Stimulated activated CD8-positive, alpha-beta memory T cell treated with anti-CD3 and anti-CD28 coated beads, Interleukin-4, amount 100 ng/mL, for 24 hours (primary cell): ENCODE data around the gene PARN.
"Not testable (repeated sequence)": the region's sequence is repeated elsewhere in the genome, so short reads cannot be mapped to it uniquely, and the experiment has no call there.

Source experiments
- DNase-seq: peaks from one replicate; pipeline ENCODE4 v3.0.0-alpha.2; 2020; ENCODE audit warnings: low read depth

Gene PARN

GRCh38 chr16:14400285-14400977, 229.6 kb downstream of the PARN start:
- DNase-seq: no peak

- DNase-seq: no peak
Observed at GRCh38 chr16:14399378-14400284, 230.4 kb downstream of the PARN start.

GRCh38 chr16:14398014-14398717, 231.9 kb downstream of the PARN start:
- DNase-seq: no peak

- not testable (repeated sequence) for DNase-seq
Observed at GRCh38 chr16:14395710-14396304, 234.3 kb downstream of the PARN start.

- no peak for DNase-seq
Observed at GRCh38 chr16:14394834-14395233, 235.2 kb downstream of the PARN start.

GRCh38 chr16:14392960-14393359, 237.1 kb downstream of the PARN start:
- no peak for DNase-seq

- no peak for DNase-seq
Observed at GRCh38 chr16:14389359-14389758, 240.7 kb downstream of the PARN start.

GRCh38 chr16:14388243-14388642, 241.8 kb downstream of the PARN start:
- no peak for DNase-seq

- DNase-seq: no peak
Observed at GRCh38 chr16:14386115-14386514, 243.9 kb downstream of the PARN start.
